HG03280 (cell line): Measurements from ENCODE around the gene PTDSS2.
"Not testable (repeated sequence)": the region's sequence is repeated elsewhere in the genome, so short reads cannot be mapped to it uniquely, and the experiment has no call there.

ENCODE experiments used
- ATAC-seq: cut with Tn5 transposase; IDR thresholded peaks from one replicate; pipeline ENCODE4 v1.9.1; 2021; ENCODE audit warnings: mild to moderate bottlenecking, moderate library complexity; ENCODE audit not compliant: unreplicated experiment

Gene PTDSS2

GRCh38 chr11:429931-430456 lies 20.1 kb upstream of the PTDSS2 start:
- no peak for ATAC-seq

DNA sequence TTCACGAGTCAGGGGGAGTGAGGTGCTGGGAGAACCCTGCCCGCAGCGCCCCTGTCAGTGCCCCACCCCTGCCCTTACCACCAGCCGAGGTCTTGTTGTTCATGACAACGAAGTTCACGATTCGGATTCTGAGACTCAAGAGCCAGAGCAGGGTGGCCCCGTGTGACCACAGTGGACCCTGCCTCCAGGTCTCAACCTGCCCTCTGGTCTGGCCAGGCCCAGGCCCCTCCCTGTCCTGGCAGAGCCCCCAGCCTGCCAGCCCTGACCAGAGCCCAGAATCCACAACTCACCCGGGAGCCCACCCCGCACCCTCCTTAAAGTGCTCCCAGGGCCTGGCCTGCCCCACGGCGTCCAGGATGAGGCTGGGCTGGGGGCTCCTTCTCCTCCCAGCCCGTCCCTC lies 18.2 kb upstream of the PTDSS2 start:
- ATAC-seq = no peak

DNA sequence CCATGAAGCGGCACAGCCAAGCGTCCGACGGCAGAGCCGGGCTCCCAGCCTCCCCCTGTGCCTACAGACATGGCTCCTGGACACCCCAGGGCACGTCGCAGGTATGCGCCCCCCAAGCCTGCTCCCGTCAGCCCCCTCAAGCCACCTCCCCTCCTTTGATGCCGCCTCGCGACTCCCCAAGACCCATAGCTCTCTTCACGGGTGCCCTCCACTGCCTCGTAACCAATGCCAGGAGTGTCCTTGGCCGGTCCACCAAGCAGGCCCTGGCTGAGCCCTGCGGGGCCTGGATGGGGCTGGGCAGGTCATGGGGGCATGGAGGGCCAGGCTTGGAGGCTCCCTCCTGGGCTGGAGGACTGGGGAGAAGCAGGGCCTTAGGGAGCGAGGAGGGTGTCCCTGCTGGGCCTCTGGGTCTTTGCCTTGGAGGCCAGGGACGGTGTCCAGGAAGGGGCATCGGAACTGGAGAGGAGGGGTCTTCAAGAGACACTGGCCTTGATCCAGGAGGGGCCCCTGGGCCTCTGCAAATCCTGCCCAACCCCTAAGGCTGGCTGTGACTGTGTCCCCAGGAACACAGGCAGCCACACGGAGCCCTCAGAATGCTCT lies 17.5 kb upstream of the PTDSS2 start:
- ATAC-seq = no peak

GRCh38 chr11:433111-433510 lies 17.0 kb upstream of the PTDSS2 start:
- ATAC-seq = no peak

DNA sequence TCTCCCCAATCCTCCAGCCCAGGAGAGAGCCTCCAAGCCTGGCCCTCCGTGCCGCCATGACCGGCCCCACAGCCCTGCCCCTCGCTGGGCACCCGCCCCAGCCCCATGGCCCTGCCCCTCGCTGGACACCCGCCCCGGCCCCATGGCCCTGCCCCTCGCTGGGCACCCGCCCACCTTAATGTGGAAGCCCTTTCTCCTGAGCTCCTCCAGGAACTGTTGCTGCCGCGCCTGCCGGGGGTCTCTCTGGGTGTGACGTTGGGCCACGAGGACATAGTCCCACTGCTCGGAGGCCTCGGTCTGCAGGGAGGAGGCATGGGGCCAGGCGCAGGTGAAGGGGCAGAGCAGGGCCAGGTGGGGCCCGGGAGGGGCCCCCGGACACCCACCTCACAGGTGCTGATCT lies 16.4 kb upstream of the PTDSS2 start:
- no peak for ATAC-seq

- no peak for ATAC-seq
Measured at GRCh38 chr11:434496-434895, 15.6 kb upstream of the PTDSS2 start.

- ATAC-seq = not testable (repeated sequence)
Measured at GRCh38 chr11:434999-435740, 14.9 kb upstream of the PTDSS2 start.

DNA sequence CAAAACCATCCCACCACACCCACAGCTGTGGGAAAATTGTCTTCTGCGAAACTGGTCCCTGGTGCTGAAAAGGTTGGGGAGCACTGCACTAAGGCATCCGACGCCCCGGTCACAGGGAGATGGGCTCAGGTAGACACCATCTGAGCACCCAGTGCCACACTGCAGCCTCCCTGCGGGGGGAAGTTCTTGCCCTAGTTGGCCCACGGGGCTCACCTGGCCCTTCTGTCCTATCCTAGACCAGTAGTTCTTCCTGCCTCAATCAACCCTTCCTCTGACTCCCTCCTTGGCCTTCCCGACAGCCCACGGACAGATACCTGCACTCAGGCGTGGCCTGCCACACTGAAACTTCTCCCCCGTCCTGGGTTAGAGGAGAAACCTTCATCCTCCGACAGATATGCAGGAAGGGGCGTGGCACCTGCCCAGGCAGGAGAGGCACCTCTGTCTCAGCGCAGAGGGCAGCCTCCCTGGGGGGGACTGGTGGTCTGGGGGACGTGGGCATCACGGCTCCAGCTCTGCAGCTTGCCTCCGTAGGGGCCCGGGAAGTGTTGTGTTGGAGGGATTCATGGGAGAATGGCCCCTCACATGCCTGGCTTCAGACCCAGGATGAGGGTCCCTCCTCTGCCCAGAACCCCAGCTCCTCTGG lies 12.7 kb upstream of the PTDSS2 start:
- ATAC-seq = no peak

GRCh38 chr11:438101-438844 lies 11.8 kb upstream of the PTDSS2 start:
- ATAC-seq = no peak

GRCh38 chr11:439315-440064 lies 10.6 kb upstream of the PTDSS2 start:
- no peak for ATAC-seq

DNA sequence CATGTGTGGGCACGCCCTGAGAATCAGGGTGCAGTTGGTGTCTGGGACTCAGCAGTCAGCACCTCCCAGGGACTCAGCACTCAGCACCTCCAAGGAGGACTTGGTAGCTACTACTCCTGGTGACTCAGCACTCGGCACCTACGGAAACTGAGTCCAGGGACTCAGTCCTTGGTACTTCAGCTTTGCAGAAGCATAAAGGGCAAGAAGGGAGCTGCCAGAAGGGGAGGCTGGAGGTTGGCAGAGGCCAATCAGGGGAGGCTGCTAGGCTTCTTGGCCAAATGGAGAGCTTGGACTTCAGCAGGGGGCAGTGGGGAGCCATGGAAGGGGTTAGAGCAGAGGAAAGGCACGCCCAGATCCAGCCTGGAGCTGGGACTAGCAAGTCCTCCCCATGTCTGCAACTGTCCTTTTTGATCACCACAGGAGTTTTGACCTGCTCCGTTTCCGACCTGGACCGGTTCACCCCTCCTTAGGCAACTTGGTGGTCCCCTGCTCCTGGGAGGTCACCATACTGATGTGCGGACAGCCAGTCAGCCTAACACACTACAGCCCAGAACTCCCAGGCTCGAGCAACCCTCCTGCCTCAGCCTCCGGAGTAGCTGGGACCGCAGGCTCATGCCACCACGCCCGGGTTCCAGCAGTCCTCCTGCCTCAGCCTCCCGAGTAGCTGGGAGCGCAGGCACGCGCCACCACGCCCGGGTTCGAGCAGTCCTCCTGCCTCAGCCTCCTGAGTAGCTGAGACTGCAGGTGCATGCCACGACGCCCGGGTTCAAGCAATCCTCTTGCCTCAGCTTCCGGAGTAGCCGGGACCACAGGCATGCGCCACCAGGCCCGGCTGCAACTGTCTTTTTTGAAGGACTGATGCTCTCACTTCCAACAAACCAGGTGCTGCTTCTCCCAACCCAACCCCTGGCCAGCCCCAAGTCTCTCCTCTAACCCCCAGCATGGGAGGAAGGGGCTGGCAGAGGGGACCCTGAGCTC lies 9.7 kb upstream of the PTDSS2 start:
- no peak for ATAC-seq

DNA sequence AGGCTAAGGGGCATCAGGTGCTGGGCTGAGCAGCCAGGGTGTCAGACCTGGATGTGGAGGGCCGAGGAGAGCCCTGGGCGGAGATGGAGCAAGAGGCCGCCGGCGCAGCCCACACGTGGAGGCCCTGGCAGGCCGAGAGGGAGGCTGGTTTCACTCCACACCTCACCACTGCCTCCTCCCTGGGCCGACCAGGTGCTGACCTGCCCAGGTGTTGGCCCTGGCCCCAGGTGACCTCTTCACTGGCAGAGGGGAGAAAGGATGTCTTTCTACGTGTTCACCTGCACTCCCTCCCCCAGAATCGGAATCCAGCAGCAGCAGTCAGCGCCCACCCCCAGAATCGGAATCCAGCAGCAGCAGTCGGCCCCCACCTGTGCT lies 9.0 kb upstream of the PTDSS2 start:
- no peak for ATAC-seq

GRCh38 chr11:441418-442274 lies 8.4 kb upstream of the PTDSS2 start, which contains the start of gene ANO9:
Gene ANO9, minus strand, starts transcription at chr11:442011. Its CDS starts 85 bp downstream, at chr11:441926.
- ATAC-seq = no peak

- ATAC-seq = no peak
Measured at GRCh38 chr11:442611-443081, 7.4 kb upstream of the PTDSS2 start.

GRCh38 chr11:443542-444199 lies 6.4 kb upstream of the PTDSS2 start:
- no peak for ATAC-seq

GRCh38 chr11:444396-445144 lies 5.5 kb upstream of the PTDSS2 start:
- ATAC-seq = no peak
